C4-2B (cell line): ENCODE data around the gene TIMM21.
A peak's percentile ranks its signal among the peaks of the same experiment; 100 is the strongest.

ENCODE experiments used
- H3K27ac ChIP-seq: fragments of 450-650 bp; 2 replicates; pipeline ENCODE4 v1.5.1; 2017
- CTCF ChIP-seq: fragments of 450-650 bp; conservative IDR thresholded peaks from 2 replicates; pipeline ENCODE4 v1.5.1; 2017; ENCODE audit warnings: mild to moderate bottlenecking
- ZFX ChIP-seq: fragments of 450-650 bp; IDR thresholded peaks from 2 replicates; pipeline ENCODE4 v1.6.1; 2017

The TIMM21 gene

GRCh38 chr18:74146756-74147155 is 1.6 kb upstream of the TIMM21 start:
- peak overlapping the region; percentile 87; the same call in 1 of the 2 replicates for H3K27ac ChIP-seq

GRCh38 chr18:74147491-74147778 is 888 bp upstream of the TIMM21 start:
- H3K27ac ChIP-seq, result peak overlapping the region; percentile 87
- TF ChIP-seq CTCF, result no peak
- TF ChIP-seq ZFX, result no peak; the same call in 1 of the 2 replicates

More at GRCh38 chr18:74146756-74147155, 1.6 kb upstream of the TIMM21 start:
- TF ChIP-seq ZFX (no peak), CTCF (no peak)

GRCh38 chr18:74148543-74149070 is 284 bp downstream of the TIMM21 start:
- H3K27ac ChIP-seq, result peak overlapping the region; percentile 87
- no peak for TF ChIP-seq ZFX
- TF ChIP-seq CTCF, result no peak

GRCh38 chr18:74149878-74150277 is 1.6 kb downstream of the TIMM21 start:
- TF ChIP-seq ZFX, result no peak
- TF ChIP-seq CTCF, result no peak
- peak overlapping the region; percentile 19; the same call in 1 of the 2 replicates for H3K27ac ChIP-seq

GRCh38 chr18:74152270-74152669 is 3.9 kb downstream of the TIMM21 start:
- TF ChIP-seq ZFX, result no peak
- TF ChIP-seq CTCF, result no peak
- H3K27ac ChIP-seq, result no peak overlapping the region

- H3K27ac ChIP-seq, result no peak overlapping the region
- peak; percentile 22 for TF ChIP-seq CTCF
- TF ChIP-seq ZFX, result no peak
These were observed 4.5 kb downstream of the TIMM21 start for GRCh38 chr18:74152857-74153256.

- H3K27ac ChIP-seq, result no peak overlapping the region
- no peak for TF ChIP-seq CTCF
- no peak for TF ChIP-seq ZFX
These were observed 5.1 kb downstream of the TIMM21 start for GRCh38 chr18:74153377-74153776.
